ENCODE measurements around the gene IFT20. TPM values are rescaled to one million over a fixed set of nuclear protein-coding genes. Genes with fewer than 3 reads are reported as not detected.
A peak's percentile ranks its signal among the peaks of the same experiment; 100 is the strongest.
"Not testable (repeated sequence)": the region's sequence is repeated elsewhere in the genome, so short reads cannot be mapped to it uniquely, and the experiment has no call there.

Gene IFT20
- polyA plus RNA-seq, 2 of the 4 experiments (the other 2 are of a cell fraction): 56.8 to 72.1 TPM

- TF ChIP-seq HES2 (IDR thresholded peaks at IDR 0.05) (no peak), EHMT2 (IDR thresholded peaks at IDR 0.05; ENCODE audit: low read depth) (no peak), ELK1 (IDR thresholded peaks at IDR 0.05; ENCODE audit: low read depth, low read length) (no peak), TP53 (CRISPR knock-in tag; IDR thresholded peaks at IDR 0.05) (no peak), MAX (IDR thresholded peaks at IDR 0.05) (no peak), RCOR1 (IDR thresholded peaks at IDR 0.05; ENCODE audit: low read depth, low read length) (no peak), RARB (CRISPR knock-in tag; IDR thresholded peaks at IDR 0.05) (no peak), ATOH8 (CRISPR knock-in tag; IDR thresholded peaks at IDR 0.05; ENCODE audit: low read depth) (no peak), PHF8 (IDR thresholded peaks at IDR 0.05; ENCODE audit: borderline replicate concordance, low read depth) (no peak)
- TF ChIP-seq, protein P1, sequence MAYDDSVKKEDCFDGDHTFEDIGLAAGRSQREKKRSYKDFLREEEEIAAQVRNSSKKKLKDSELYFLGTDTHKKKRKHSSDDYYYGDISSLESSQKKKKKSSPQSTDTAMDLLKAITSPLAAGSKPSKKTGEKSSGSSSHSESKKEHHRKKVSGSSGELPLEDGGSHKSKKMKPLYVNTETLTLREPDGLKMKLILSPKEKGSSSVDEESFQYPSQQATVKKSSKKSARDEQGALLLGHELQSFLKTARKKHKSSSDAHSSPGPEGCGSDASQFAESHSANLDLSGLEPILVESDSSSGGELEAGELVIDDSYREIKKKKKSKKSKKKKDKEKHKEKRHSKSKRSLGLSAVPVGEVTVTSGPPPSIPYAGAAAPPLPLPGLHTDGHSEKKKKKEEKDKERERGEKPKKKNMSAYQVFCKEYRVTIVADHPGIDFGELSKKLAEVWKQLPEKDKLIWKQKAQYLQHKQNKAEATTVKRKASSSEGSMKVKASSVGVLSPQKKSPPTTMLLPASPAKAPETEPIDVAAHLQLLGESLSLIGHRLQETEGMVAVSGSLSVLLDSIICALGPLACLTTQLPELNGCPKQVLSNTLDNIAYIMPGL (CRISPR knock-in tag; IDR thresholded peaks at IDR 0.05; ENCODE audit: borderline replicate concordance): no peak
- ATAC-seq (no peak), DNase-seq (ENCODE audit: low read depth in 1 of 2, low spot score in 1 of 2) (no peak), FAIRE-seq (no peak)
- Histone ChIP-seq H3K4me3 (no peak overlapping the region), H3K27ac (no peak overlapping the region), H3K4me2 (no peak overlapping the region), H3K4me1 (peaks cover 21% of the 10 kb centered on the region), H3K9me3 (no peaks in the 10 kb centered on the region)
- POLR2A ChIA-PET: interaction anchor here (0.6 kb wide), 1 partner anchor 295 kb away, joined by 3 read pairs; no protein-coding TSS in a partner anchor
- CTCF ChIA-PET: interaction anchor here (0.5 to 4.9 kb wide), 5 partner anchors 8 to 88 kb away, joined by 3 to 41 read pairs (median 3); no protein-coding TSS in a partner anchor
- 96% methylated on average over 14 of the region's 15 CpGs for WGBS (ENCODE audit: missing lambda C conversion rate)
These were observed 4.2 kb upstream of the IFT20 start for GRCh38 chr17:28339431-28339830.

GRCh38 chr17:28338769-28339212 lies 3.5 kb upstream of the IFT20 start:
- not testable (repeated sequence) for H3K9me3 ChIP-seq; H3K27ac ChIP-seq; FAIRE-seq; ATAC-seq; H3K4me3 ChIP-seq; DNase-seq (ENCODE audit: low read depth in 1 of 2, low spot score in 1 of 2); H3K4me2 ChIP-seq
- ChIA-PET POLR2A (interaction anchor here (0.6 kb wide), 1 partner anchor 295 kb away, joined by 3 read pairs; no protein-coding TSS in a partner anchor), CTCF (interaction anchor here (0.5 to 4.9 kb wide), 7 partner anchors 8 to 87 kb away, joined by 3 to 41 read pairs (median 4); no protein-coding TSS in a partner anchor)
- 90% methylated on average over 8 of the region's 8 CpGs for WGBS (ENCODE audit: missing lambda C conversion rate)
- peaks cover 27% of the 10 kb centered on the region for H3K4me1 ChIP-seq

GRCh38 chr17:28338056-28338768 lies 2.9 kb upstream of the IFT20 start:
- WGBS (ENCODE audit: missing lambda C conversion rate): 68% methylated on average over 5 of the region's 5 CpGs
- ChIA-PET CTCF (interaction anchor here (0.7 to 4.9 kb wide), 5 partner anchors 9 to 87 kb away, joined by 3 to 41 read pairs (median 4); no protein-coding TSS in a partner anchor), POLR2A (no interaction called here)
- no peak overlapping the region for H3K4me3 ChIP-seq
- FAIRE-seq (no peak), ATAC-seq (no peak), DNase-seq (ENCODE audit: low read depth in 1 of 2, low spot score in 1 of 2) (no peak)
- H3K9me3 ChIP-seq: no peaks in the 10 kb centered on the region
- H3K4me1 ChIP-seq: peaks cover 31% of the 10 kb centered on the region
- H3K4me2 ChIP-seq: peak overlapping the region; percentile 0; the same call in 1 of the 3 replicates
- no peak for TF ChIP-seq HOXA7 (CRISPR knock-in tag; IDR thresholded peaks at IDR 0.05)
- TF ChIP-seq SMC3 (IDR thresholded peaks at IDR 0.05): no peak
- TF ChIP-seq, protein P2, sequence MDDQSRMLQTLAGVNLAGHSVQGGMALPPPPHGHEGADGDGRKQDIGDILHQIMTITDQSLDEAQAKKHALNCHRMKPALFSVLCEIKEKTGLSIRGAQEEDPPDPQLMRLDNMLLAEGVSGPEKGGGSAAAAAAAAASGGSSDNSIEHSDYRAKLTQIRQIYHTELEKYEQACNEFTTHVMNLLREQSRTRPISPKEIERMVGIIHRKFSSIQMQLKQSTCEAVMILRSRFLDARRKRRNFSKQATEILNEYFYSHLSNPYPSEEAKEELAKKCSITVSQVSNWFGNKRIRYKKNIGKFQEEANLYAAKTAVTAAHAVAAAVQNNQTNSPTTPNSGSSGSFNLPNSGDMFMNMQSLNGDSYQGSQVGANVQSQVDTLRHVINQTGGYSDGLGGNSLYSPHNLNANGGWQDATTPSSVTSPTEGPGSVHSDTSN (IDR thresholded peaks at IDR 0.05): no peak
- TF ChIP-seq NFE2L2 (conservative IDR thresholded peaks at IDR 0.05; ENCODE audit: low read length): no peak
- no peak for TF ChIP-seq CEBPB (IDR thresholded peaks at IDR 0.05)
- no peak for TF ChIP-seq TP53 (CRISPR knock-in tag; IDR thresholded peaks at IDR 0.05)
- no peak for TF ChIP-seq ZFP36 (IDR thresholded peaks at IDR 0.05; ENCODE audit: borderline replicate concordance, partially characterized antibody)
- no peak for TF ChIP-seq JUN (IDR thresholded peaks at IDR 0.05)
- no peak for TF ChIP-seq MAFK (IDR thresholded peaks at IDR 0.05; ENCODE audit: partially characterized antibody)
- no peak for TF ChIP-seq KDM5A (IDR thresholded peaks at IDR 0.05)
- no peak for TF ChIP-seq POLR2AphosphoS2 (conservative IDR thresholded peaks at IDR 0.05; ENCODE audit: low read length)
- H3K27ac ChIP-seq: 0 out of 6 replicates have a peak overlapping the region, but pooled peaks of 1 of the 2 experiments have one; percentile 10
